GM12874 (cell line): ENCODE results near the gene SPON2.

ENCODE experiments used
- CTCF ChIP-seq: IDR thresholded peaks from 2 replicates; pipeline ENCODE4 v1.5.1; 2011; ENCODE audit warnings: low read depth, mild to moderate bottlenecking, control low read depth, low read length, moderate library complexity; ENCODE audit not compliant: insufficient read depth

The SPON2 gene

GRCh38 chr4:1167244-1167949 lies 5.0 kb downstream of the SPON2 start:
- TF ChIP-seq CTCF, result peak; percentile 97

GRCh38 chr4:1166509-1167243 lies 5.7 kb downstream of the SPON2 start:
- TF ChIP-seq CTCF, result no peak

GRCh38 chr4:1164956-1165545 lies 7.3 kb downstream of the SPON2 start:
- no peak for TF ChIP-seq CTCF

GRCh38 chr4:1164444-1164843 lies 7.9 kb downstream of the SPON2 start:
- no peak for TF ChIP-seq CTCF

- TF ChIP-seq CTCF, result no peak
These were observed 8.3 kb downstream of the SPON2 start for GRCh38 chr4:1164040-1164439.

- no peak for TF ChIP-seq CTCF
These were observed 12.0 kb downstream of the SPON2 start for GRCh38 chr4:1160351-1160750.

- TF ChIP-seq CTCF, result no peak
These were observed 16.3 kb downstream of the SPON2 start for GRCh38 chr4:1156069-1156468.
